Endothelial cell of umbilical vein (primary cell): ENCODE data around the gene SLC6A7. TPM values are rescaled to one million over a fixed set of nuclear protein-coding genes. Genes with fewer than 3 reads are reported as not detected.

Experiments
- BruUV-seq: library from RNA; stranded (reverse); fragments of 400-500 nt; replicated peaks from 2 replicates; lab custom pipeline; 2021; lab: Mats Ljungman, UMichigan
- CTCF ChIA-PET: fragments of 300-600, 350-600 bp; sonication (Branson Sonifier 250); formaldehyde crosslinking; loops from one replicate; lab custom pipeline; 2021; ENCODE audit warnings: antibody characterized with exemption, inconsistent platforms; lab: Charles Lee
- POLR2A ChIA-PET: fragments of 300-600, 350-600 bp; sonication (Branson Sonifier 250); formaldehyde crosslinking; loops from one replicate; lab custom pipeline; 2021; ENCODE audit warnings: antibody characterized with exemption, inconsistent platforms; lab: Charles Lee
- DNase-seq: peaks from one replicate; pipeline ENCODE4 v3.0.0-alpha.2; 2011; ENCODE audit warnings: low read depth, low spot score
- FAIRE-seq: peaks from 2 replicates; lab custom pipeline; 2011; peaks lifted over from hg19 to GRCh38; lab: Jason Lieb, UNC
- H2AFZ ChIP-seq: 2 replicates; pipeline ENCODE4 v1.6.0; 2012; ENCODE audit warnings: low read depth, low read length, control low read depth, inconsistent platforms
- H3K27ac ChIP-seq: 2 replicates; pipeline ENCODE4 v1.5.1; 2011; ENCODE audit warnings: low read depth, mild to moderate bottlenecking, control low read depth, low read length, moderate library complexity; ENCODE audit not compliant: insufficient read depth
- H3K27me3 ChIP-seq, 2 experiments: 2 replicates each; pipeline versions ENCODE4 v1.6.0 to v1.6.1; 2011; ENCODE audit warnings: low read length in 2 of 2, mixed read lengths in 1 of 2; ENCODE audit not compliant: control insufficient read depth in 2 of 2, insufficient read depth in 2 of 2
- H3K36me3 ChIP-seq, 2 experiments: 2 replicates in 1 of 2; 3 replicates in 1 of 2; pipeline ENCODE4 v1.5.1; 2011; ENCODE audit warnings: low read length in 2 of 2, mild to moderate bottlenecking in 1 of 2, moderate library complexity in 1 of 2; ENCODE audit not compliant: control insufficient read depth in 2 of 2, insufficient read depth in 2 of 2; ENCODE audit errors: extremely low read depth in 1 of 2
- H3K4me1 ChIP-seq: 3 replicates; pipeline ENCODE4 v1.5.1; 2011; ENCODE audit warnings: mild to moderate bottlenecking, low read length; ENCODE audit not compliant: control insufficient read depth, insufficient read depth; ENCODE audit errors: extremely low read depth
- H3K4me2 ChIP-seq: 2 replicates; pipeline ENCODE4 v1.6.1; 2011; ENCODE audit warnings: low read length, control low read depth, mixed read lengths; ENCODE audit not compliant: insufficient read depth
- H3K4me3 ChIP-seq, 3 experiments: fragments of 200-600 bp in 1 of 3; sonication (generic), shearing (Covaris generic) in 1 of 3; replicated peaks in 1 of 3; 2 replicates each; pipeline ENCODE4 v1.5.1; 2011 to 2016; ENCODE audit warnings: control low read depth in 3 of 3, low read length in 3 of 3, mild to moderate bottlenecking in 2 of 3, inconsistent platforms in 1 of 3, low read depth in 1 of 3, moderate library complexity in 1 of 3; ENCODE audit not compliant: insufficient read depth in 1 of 3
- H3K79me2 ChIP-seq: 2 replicates; pipeline ENCODE4 v1.6.0; 2012; ENCODE audit warnings: low read length, inconsistent platforms; ENCODE audit not compliant: control insufficient read depth, insufficient read depth
- H3K9ac ChIP-seq: replicated peaks from 2 replicates; pipeline ENCODE3; 2011; ENCODE audit warnings: low read length, control low read depth; ENCODE audit not compliant: insufficient read depth; ENCODE audit errors: extremely low read depth
- H3K9me1 ChIP-seq: replicated peaks from 3 replicates; pipeline ENCODE4 v1.6.0; 2011; ENCODE audit warnings: mild to moderate bottlenecking, low read length; ENCODE audit not compliant: control insufficient read depth, insufficient read depth; ENCODE audit errors: extremely low read depth
- H3K9me3 ChIP-seq: replicated peaks from 2 replicates; pipeline ENCODE4 v1.5.1; 2012; ENCODE audit warnings: low read length, inconsistent platforms; ENCODE audit not compliant: control insufficient read depth, insufficient read depth
- H4K20me1 ChIP-seq: replicated peaks from 2 replicates; pipeline ENCODE3; 2011; ENCODE audit warnings: mild to moderate bottlenecking, low read length; ENCODE audit not compliant: control insufficient read depth, insufficient read depth; ENCODE audit errors: extremely low read depth
- JUN ChIP-seq: IDR thresholded peaks from 2 replicates; pipeline ENCODE4 v1.6.1; 2011; ENCODE audit warnings: borderline replicate concordance, low read depth; ENCODE audit not compliant: insufficient read length, insufficient read depth
- MYC ChIP-seq: IDR thresholded peaks from one replicate; pipeline ENCODE4 v1.6.1; 2011; ENCODE audit warnings: mild to moderate bottlenecking, low read depth, low read length
- dilution Hi-C: fragments of 300-500 bp; cut with MboI; formaldehyde crosslinking; loops from one replicate; pipeline ENCODE4 v1.15.0; 2019; ENCODE audit warnings: low sequenced_read_pairs; ENCODE audit not compliant: extremely low pct_ligation_motif_present
- intact Hi-C: fragments of 100-400 bp; cut with micrococcal nuclease; formaldehyde crosslinking; loops from one replicate; pipeline ENCODE4 v1.10.0; 2022
- polyA plus RNA-seq, 4 experiments: library from polyadenylated mRNA; depleted of rRNA in 3 of 4; stranded (reverse) in 3 of 4; unstranded in 1 of 4; fragments of >200 nt; gene quantifications; 2 replicates each; pipeline versions ENCODE4 v1.2.1 to v1.2.3, GENCODE V29; 2011 to 2012; ENCODE audit warnings: missing spikeins in 1 of 4
- total RNA-seq: library from RNA; stranded (reverse); gene quantifications from 2 replicates; pipeline ENCODE4 v1.2.3, GENCODE V29; 2021

Gene SLC6A7
- total and polyA plus RNA-seq, 2 donors (not counting 3 experiments of a cell fraction or from before 2014, with no cell fraction given), result not detected

- H3K9me1 ChIP-seq, result peaks cover 2% of the 10 kb centered on the region
- no peaks in the 10 kb centered on the region for H3K36me3 ChIP-seq
- peaks cover 0 to 5% of the 10 kb centered on the region in 2 experiments for H3K27me3 ChIP-seq
- no peak overlapping the region for H3K4me3 ChIP-seq
- intact Hi-C loops (no loop called here), dilution Hi-C loops (no loop called here)
- CTCF ChIA-PET, result no interaction called here
- no peaks in the 10 kb centered on the region for H3K79me2 ChIP-seq
- TF ChIP-seq JUN, result no peak
- BruUV-seq, result no TSS peak
- no peak overlapping the region for H3K9ac ChIP-seq
- H3K4me1 ChIP-seq, result no peaks in the 10 kb centered on the region
- no peaks in the 10 kb centered on the region for H4K20me1 ChIP-seq
- H3K9me3 ChIP-seq, result no peaks in the 10 kb centered on the region
- no peak overlapping the region for H2AFZ ChIP-seq
- DNase-seq, result no peak
- no peak for FAIRE-seq
- POLR2A ChIA-PET, result no interaction called here
- no peak overlapping the region for H3K27ac ChIP-seq
- no peak overlapping the region for H3K4me2 ChIP-seq
These were observed 49.4 kb downstream of the SLC6A7 start for GRCh38 chr5:150239099-150239793.

GRCh38 chr5:150239794-150240122 is 49.9 kb downstream of the SLC6A7 start:
- DNase-seq (no peak), FAIRE-seq (no peak)
- Histone ChIP-seq H3K9me3 (no peaks in the 10 kb centered on the region), H3K4me3 (no peak overlapping the region), H3K79me2 (no peaks in the 10 kb centered on the region), H3K9ac (no peak overlapping the region), H3K4me2 (no peak overlapping the region), H3K9me1 (peaks cover 2% of the 10 kb centered on the region), H3K27ac (no peak overlapping the region), H4K20me1 (no peaks in the 10 kb centered on the region), H2AFZ (no peak overlapping the region), H3K4me1 (no peaks in the 10 kb centered on the region), H3K27me3 (peaks cover 0 to 5% of the 10 kb centered on the region in 2 experiments), H3K36me3 (no peaks in the 10 kb centered on the region)
- dilution Hi-C loops, result no loop called here
- BruUV-seq, result no TSS peak
- no peak for TF ChIP-seq MYC
- intact Hi-C loops, result no loop called here
- ChIA-PET CTCF (interaction anchor here (1.1 to 1.2 kb wide), 2 partner anchors 12 to 16 kb away, joined by 3 read pairs; no protein-coding TSS in a partner anchor), POLR2A (no interaction called here)
